Activated naive CD8-positive, alpha-beta T cell treated with anti-CD3 and anti-CD28 coated beads, Interleukin-2, amount 50 U/mL, for 24 hours (primary cell): ENCODE data around the gene PEX3.

ENCODE experiments used
- ATAC-seq: fragments of 150-1000 bp; cut with Tn5 transposase; one replicate; pipeline ENCODE4 v1.10.0; 2021
- DNase-seq: peaks from one replicate; pipeline ENCODE4 v3.0.0; 2021
- H3K27ac Mint-ChIP-seq: one replicate; pipeline ENCODE4 v1.8.0; 2021; ENCODE audit warnings: mild to moderate bottlenecking, mixed read lengths
- H3K27me3 Mint-ChIP-seq: one replicate; pipeline ENCODE4 v1.8.0; 2021; ENCODE audit warnings: mixed read lengths
- H3K36me3 Mint-ChIP-seq: one replicate; pipeline ENCODE4 v1.8.0; 2021; ENCODE audit warnings: low read depth, mixed read lengths
- H3K4me1 Mint-ChIP-seq: one replicate; pipeline ENCODE4 v1.8.0; 2021; ENCODE audit warnings: mixed read lengths
- H3K4me3 Mint-ChIP-seq: one replicate; pipeline ENCODE4 v1.8.0; 2021; ENCODE audit warnings: mild to moderate bottlenecking, moderate library complexity, mixed read lengths
- H3K9me3 Mint-ChIP-seq: one replicate; pipeline ENCODE4 v1.8.0; 2021; ENCODE audit warnings: mixed read lengths

PEX3 gene

GRCh38 chr6:143450453-143451371 lies at the start of gene PEX3, which contains the start of gene ADAT2:
Gene PEX3 (plus strand): TSS chr6:143450805. CDS start chr6:143451043, 238 bp downstream.
Gene ADAT2 (minus strand): TSS chr6:143450695. CDS start chr6:143450658, 37 bp downstream.
- H3K27ac Mint-ChIP-seq, result peak within 1 kb of the TSS; percentile 99
- DNase-seq, result peak; percentile 93
- H3K27me3 Mint-ChIP-seq, result no peaks in the 10 kb centered on the region
- ATAC-seq, result peak; percentile 99
- no peaks in the 10 kb centered on the region for H3K9me3 Mint-ChIP-seq
- peak within 1 kb of the TSS; percentile 94 for H3K4me3 Mint-ChIP-seq
- H3K36me3 Mint-ChIP-seq, result peaks cover 26% of the 10 kb centered on the region
- peaks cover 41% of the 10 kb centered on the region for H3K4me1 Mint-ChIP-seq

GRCh38 chr6:143401068-143401446 lies 49.5 kb upstream of the PEX3 start:
- no peak overlapping the region for H3K27ac Mint-ChIP-seq
- H3K36me3 Mint-ChIP-seq, result no peaks in the 10 kb centered on the region
- H3K4me3 Mint-ChIP-seq, result no peak overlapping the region
- peaks cover 15% of the 10 kb centered on the region for H3K4me1 Mint-ChIP-seq
- DNase-seq, result no peak
- ATAC-seq, result no peak
- no peaks in the 10 kb centered on the region for H3K9me3 Mint-ChIP-seq
- no peaks in the 10 kb centered on the region for H3K27me3 Mint-ChIP-seq

DNA sequence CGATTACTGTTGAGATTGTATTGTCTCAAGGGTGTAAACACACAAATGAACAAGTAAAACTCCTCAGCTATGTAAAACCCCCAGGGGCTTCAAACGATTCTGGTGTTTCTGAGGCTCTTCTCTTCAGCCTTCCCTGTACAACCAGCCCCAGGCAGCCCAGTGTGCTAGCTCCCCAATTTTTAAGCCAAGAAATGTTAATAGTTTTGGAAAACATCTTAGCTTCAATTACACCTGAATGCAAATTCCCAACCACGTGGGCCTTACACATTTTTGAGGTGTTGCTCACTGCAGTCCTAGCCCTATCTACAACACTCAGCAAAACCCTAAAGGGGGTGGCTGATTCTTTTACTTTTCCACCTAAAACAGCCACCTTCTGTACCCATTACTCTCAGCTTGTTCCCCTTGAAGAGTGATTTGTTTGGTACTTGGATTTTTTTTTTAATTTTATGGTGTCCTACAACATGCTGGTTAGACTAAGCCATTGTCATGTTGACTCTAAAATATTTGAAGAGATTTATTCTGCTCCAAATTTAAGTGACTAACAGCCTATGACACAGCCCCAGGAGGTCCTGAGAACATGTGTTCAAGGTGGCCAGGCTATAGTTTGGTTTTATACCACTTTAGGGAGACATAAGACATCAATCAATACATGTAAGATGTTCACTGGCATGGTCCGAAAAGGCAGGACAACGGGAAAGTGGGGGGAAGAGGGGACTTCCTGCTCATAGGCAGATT lies 48.8 kb upstream of the PEX3 start:
- Mint-ChIP-seq H3K9me3 (no peaks in the 10 kb centered on the region), H3K4me1 (peaks cover 15% of the 10 kb centered on the region), H3K4me3 (no peak overlapping the region), H3K36me3 (no peaks in the 10 kb centered on the region), H3K27ac (no peak overlapping the region), H3K27me3 (no peaks in the 10 kb centered on the region)
- no peak for DNase-seq
- ATAC-seq, result no peak

- Mint-ChIP-seq H3K4me1 (peaks cover 15% of the 10 kb centered on the region), H3K27me3 (no peaks in the 10 kb centered on the region), H3K36me3 (no peaks in the 10 kb centered on the region), H3K4me3 (no peak overlapping the region), H3K27ac (no peak overlapping the region), H3K9me3 (no peaks in the 10 kb centered on the region)
- ATAC-seq (no peak), DNase-seq (no peak)
These were observed 47.8 kb upstream of the PEX3 start for GRCh38 chr6:143402721-143403336.

- no peaks in the 10 kb centered on the region for H3K27me3 Mint-ChIP-seq
- H3K36me3 Mint-ChIP-seq, result no peaks in the 10 kb centered on the region
- H3K9me3 Mint-ChIP-seq, result peaks cover 7% of the 10 kb centered on the region
- no peak overlapping the region for H3K27ac Mint-ChIP-seq
- H3K4me3 Mint-ChIP-seq, result no peak overlapping the region
- no peak for DNase-seq
- ATAC-seq, result no peak
- H3K4me1 Mint-ChIP-seq, result peaks cover 7% of the 10 kb centered on the region
These were observed 45.0 kb upstream of the PEX3 start for GRCh38 chr6:143405373-143406154.

GRCh38 chr6:143406673-143407072 lies 43.9 kb upstream of the PEX3 start:
- H3K27me3 Mint-ChIP-seq, result no peaks in the 10 kb centered on the region
- no peak for ATAC-seq
- no peaks in the 10 kb centered on the region for H3K4me1 Mint-ChIP-seq
- no peak for DNase-seq
- peaks cover 7% of the 10 kb centered on the region for H3K9me3 Mint-ChIP-seq
- H3K36me3 Mint-ChIP-seq, result no peaks in the 10 kb centered on the region
- H3K4me3 Mint-ChIP-seq, result no peak overlapping the region
- H3K27ac Mint-ChIP-seq, result no peak overlapping the region

DNA sequence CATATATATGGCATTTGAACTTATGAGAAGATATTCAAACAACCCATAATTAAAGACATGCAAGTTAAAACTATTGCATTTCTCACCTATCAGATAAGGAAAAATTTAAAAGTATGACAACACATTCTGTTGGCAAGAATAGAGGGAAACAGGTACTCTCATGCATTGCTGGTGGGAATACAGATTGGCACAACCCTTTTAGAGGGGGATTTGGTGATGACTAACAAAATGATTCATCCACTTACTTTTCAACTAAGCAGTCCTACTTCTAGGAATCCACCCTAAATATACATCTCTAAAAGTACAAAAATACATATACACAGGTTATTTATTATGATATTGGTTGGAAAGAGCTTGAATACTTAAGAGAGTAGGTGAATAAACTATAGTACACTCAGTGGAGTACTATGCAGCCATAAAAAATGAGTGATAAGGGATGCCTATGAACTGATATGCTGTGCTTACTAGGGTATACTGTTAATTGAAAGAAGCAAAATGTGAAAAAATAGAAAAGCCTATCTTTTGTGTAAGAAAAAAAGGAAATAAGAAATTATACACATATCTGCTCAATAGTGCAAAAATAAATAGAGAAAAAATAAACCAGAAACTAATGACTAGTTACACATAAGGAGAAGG lies 42.3 kb upstream of the PEX3 start:
- DNase-seq (no peak), ATAC-seq (no peak)
- no peaks in the 10 kb centered on the region for H3K36me3 Mint-ChIP-seq
- H3K27me3 Mint-ChIP-seq, result no peaks in the 10 kb centered on the region
- H3K9me3 Mint-ChIP-seq, result peaks cover 7% of the 10 kb centered on the region
- no peak overlapping the region for H3K4me3 Mint-ChIP-seq
- no peak overlapping the region for H3K27ac Mint-ChIP-seq
- no peaks in the 10 kb centered on the region for H3K4me1 Mint-ChIP-seq

DNA sequence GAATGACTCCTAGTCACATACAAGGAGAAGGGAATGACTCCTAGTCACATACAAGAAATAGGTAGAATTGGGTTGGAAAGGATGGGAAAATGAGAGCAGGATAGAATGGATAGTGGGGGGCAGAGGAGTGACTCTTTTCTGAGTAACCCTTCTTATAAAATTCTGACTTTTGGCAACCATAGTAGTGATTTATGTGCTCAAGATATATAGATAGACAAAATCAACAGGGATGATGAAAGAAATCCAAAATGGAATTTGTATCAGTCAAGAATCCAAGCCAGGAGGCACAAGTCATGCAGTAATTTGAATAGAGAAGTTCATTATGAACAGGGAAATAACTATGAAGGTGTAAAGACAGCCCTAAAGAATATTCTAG lies 41.8 kb upstream of the PEX3 start:
- DNase-seq, result no peak
- no peaks in the 10 kb centered on the region for H3K36me3 Mint-ChIP-seq
- H3K4me3 Mint-ChIP-seq, result no peak overlapping the region
- no peak for ATAC-seq
- peaks cover 7% of the 10 kb centered on the region for H3K9me3 Mint-ChIP-seq
- H3K4me1 Mint-ChIP-seq, result no peaks in the 10 kb centered on the region
- H3K27ac Mint-ChIP-seq, result no peak overlapping the region
- no peaks in the 10 kb centered on the region for H3K27me3 Mint-ChIP-seq

DNA sequence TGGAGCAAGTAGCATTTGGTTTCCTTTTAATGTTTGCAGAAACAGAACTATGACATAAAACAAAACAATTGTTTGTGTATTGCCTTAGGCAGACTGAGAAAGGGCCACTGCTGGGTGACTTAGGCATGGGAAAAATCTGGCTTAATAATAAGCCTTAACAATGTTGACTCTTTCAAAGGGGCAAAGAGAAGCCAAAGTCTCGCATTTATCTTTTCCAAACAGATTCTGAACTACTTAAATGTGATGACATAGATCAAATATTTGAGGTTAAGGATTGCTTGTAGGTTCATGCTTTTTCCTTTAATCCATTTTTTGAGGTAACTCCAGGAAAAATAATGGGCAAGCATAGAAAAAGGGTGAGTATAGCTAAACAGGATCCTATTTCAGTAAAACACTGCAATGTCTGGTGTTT lies 39.7 kb upstream of the PEX3 start:
- Mint-ChIP-seq H3K27me3 (no peaks in the 10 kb centered on the region), H3K9me3 (peaks cover 7% of the 10 kb centered on the region), H3K4me1 (no peaks in the 10 kb centered on the region), H3K27ac (no peak overlapping the region), H3K4me3 (no peak overlapping the region), H3K36me3 (peaks cover 1% of the 10 kb centered on the region)
- DNase-seq, result no peak
- no peak for ATAC-seq

DNA sequence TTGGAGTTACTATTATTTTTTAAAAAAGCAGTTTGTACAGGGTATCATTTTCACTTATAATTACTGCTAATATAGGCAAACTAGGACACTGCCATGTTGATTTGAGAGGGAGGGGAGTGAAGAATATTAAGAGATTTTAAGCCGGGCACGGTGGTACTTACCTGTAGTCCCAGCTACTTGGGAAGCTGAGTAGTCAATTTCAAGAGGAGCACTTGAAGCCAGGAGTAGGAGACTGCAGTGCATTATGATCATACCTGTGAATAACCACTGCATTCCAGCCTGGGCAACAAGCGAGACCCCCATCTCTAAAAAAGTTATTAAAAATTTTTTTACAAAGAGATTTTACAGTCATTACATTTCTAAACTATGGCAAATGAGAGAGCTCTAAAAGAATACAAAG lies 35.8 kb upstream of the PEX3 start:
- no peak for DNase-seq
- Mint-ChIP-seq H3K27ac (no peak overlapping the region), H3K27me3 (no peaks in the 10 kb centered on the region), H3K36me3 (peaks cover 1% of the 10 kb centered on the region), H3K9me3 (no peaks in the 10 kb centered on the region), H3K4me3 (no peak overlapping the region), H3K4me1 (no peaks in the 10 kb centered on the region)
- no peak for ATAC-seq

GRCh38 chr6:143419526-143419925 lies 31.1 kb upstream of the PEX3 start:
- Mint-ChIP-seq H3K4me3 (no peak overlapping the region), H3K27ac (no peak overlapping the region), H3K36me3 (peaks cover 11% of the 10 kb centered on the region), H3K27me3 (no peaks in the 10 kb centered on the region), H3K4me1 (no peaks in the 10 kb centered on the region), H3K9me3 (no peaks in the 10 kb centered on the region)
- DNase-seq (no peak), ATAC-seq (no peak)

GRCh38 chr6:143426026-143426425 lies 24.6 kb upstream of the PEX3 start:
- Mint-ChIP-seq H3K4me3 (no peak overlapping the region), H3K36me3 (peaks cover 15% of the 10 kb centered on the region), H3K27me3 (no peaks in the 10 kb centered on the region), H3K4me1 (no peaks in the 10 kb centered on the region), H3K27ac (no peak overlapping the region), H3K9me3 (no peaks in the 10 kb centered on the region)
- DNase-seq, result no peak
- ATAC-seq, result no peak

DNA sequence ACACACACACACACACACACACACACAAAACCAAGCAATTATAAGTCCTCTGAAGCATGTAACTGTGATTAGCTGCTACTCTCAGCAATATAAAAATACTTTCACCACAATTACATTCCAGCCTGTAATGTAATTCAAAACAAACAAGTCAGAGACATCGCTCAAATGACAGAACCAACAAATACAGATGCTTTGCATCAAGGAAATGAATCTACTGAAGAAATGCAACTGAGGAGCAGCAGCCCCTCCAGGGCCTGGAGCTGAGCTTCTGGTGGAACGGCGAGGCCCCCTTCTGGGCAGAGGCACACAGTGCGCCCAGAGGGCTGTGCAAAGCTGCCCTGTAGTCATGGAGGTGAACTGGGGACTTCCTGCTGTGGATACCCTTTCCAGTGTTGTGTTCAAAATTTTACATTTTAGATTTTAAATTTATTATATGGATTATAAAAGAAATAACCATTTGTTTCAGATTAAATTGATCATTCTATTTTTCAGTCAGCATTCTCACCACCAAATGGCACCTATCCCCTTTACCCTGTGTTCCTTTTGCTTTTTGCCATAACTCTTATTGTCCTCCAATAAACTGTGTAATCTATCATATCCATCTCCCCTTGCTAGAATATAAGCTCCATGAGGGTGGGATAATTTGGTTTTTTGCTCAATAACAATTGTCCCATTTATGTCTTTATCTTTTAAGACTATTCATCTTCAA lies 23.3 kb upstream of the PEX3 start:
- no peaks in the 10 kb centered on the region for H3K4me1 Mint-ChIP-seq
- ATAC-seq, result peak; percentile 96
- H3K36me3 Mint-ChIP-seq, result peaks cover 19% of the 10 kb centered on the region
- DNase-seq, result peak; percentile 65
- H3K4me3 Mint-ChIP-seq, result no peak overlapping the region
- no peak overlapping the region for H3K27ac Mint-ChIP-seq
- no peaks in the 10 kb centered on the region for H3K9me3 Mint-ChIP-seq
- no peaks in the 10 kb centered on the region for H3K27me3 Mint-ChIP-seq
